ENCODE results near the gene MRPL38.

The MRPL38 gene

DNA sequence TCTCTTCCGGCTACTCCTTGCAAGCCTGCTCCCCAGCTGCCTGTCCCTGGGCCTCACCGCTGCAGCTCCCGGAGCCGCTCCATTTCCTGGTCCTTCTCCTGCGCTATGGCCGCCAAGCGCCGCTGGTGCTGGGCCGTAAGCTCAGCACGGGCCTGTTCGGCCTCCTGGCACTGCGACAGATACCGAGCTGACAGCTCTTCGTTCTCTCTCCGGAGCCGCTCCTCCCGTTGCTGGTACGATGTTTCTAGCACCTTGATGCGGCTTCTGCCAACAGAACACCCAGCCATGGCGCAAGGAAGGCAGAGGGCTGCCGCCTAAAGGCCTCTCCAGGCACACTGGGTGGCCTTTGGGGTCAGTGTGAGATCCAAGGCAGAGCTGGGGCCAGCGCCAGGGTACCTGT, 14.9 kb upstream of the MRPL38 start:
- DNase-seq (ENCODE audit: low read depth, low spot score) = no peak

DNA sequence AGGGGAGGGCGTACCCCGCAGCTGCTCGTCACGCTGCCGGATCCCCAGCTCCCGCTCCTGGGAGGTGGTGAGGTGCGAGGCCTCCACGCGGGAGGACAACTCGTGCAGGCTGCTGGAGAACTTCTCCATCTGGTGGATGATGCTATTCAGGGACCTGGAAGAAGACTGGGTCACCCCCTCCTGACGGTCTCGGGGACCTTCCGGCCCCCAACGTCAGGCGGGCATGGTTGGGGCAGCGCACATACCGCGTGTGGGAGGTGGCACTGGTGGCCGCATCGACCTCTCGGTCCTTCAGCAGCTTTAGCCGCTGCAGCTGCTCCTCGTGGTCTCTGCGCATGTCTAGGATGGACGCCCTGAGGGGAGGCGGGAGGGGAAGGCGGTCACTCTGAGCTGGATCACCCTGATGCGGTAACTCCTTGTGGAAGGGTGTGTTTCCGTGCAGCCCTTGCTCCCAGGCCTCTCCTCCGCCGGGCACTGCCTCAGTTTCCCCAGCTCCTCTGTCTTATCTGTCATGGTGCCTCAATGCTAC, 13.3 kb upstream of the MRPL38 start:
- no peak for DNase-seq (ENCODE audit: low read depth, low spot score)

DNA sequence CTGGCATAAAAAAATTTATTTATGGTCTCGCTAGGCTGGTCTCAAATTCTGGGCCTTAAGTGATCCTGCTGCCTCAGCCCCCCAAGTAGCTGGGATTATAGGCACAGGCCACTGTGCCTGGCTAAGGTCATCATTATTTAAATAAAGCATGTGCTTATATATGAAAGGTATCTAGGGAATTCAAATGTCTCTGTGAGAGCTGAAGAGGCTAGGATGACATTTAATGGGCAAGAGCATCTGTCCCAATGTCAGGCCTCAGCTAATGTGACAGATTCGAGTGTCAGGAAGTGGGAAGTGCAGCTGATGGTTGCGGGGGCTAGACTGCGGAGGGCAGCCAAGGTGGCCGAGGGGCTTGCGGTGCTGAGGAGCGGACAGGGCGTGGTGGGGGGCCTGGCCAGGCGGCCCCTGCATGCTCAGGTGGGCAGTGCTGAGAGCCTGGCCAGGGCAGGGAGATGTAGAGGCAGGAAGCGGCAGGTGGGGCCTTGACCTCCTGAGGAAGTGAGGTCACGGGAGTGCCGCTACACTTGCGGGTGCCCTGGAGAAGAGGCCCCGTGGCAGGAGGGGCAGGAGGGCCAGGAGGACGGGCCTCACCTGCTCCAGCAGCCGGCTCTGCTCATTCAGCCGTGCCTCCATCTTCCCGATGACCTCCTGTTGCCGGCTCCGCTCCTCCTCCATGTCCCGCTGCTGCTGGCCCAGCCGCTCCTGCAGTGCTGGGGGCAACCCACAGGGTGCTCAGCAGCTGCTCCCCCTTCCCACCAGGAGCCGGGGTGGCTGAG, 12.6 kb upstream of the MRPL38 start:
- DNase-seq (ENCODE audit: low read depth, low spot score) = no peak

DNA sequence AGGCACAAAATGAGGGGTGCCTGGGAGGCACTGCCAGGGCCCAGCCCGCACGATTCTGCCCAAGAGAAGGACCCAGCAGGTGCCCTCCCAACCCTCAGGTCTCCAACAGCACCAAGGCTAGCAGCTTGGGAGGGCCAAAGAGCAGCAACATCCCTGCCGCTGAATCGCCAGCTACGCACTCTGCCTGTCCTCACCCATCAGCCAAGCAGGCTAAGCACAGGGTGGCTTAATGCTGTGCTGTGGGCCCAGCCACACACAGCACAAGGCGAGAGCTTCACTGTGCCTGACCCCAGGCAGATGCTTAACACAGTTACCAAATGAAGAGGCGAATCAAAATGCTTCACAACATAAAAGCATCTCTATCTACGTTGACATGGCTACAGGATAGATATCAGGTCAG, 10.6 kb upstream of the MRPL38 start:
- DNase-seq (ENCODE audit: low read depth, low spot score) = no peak

DNA sequence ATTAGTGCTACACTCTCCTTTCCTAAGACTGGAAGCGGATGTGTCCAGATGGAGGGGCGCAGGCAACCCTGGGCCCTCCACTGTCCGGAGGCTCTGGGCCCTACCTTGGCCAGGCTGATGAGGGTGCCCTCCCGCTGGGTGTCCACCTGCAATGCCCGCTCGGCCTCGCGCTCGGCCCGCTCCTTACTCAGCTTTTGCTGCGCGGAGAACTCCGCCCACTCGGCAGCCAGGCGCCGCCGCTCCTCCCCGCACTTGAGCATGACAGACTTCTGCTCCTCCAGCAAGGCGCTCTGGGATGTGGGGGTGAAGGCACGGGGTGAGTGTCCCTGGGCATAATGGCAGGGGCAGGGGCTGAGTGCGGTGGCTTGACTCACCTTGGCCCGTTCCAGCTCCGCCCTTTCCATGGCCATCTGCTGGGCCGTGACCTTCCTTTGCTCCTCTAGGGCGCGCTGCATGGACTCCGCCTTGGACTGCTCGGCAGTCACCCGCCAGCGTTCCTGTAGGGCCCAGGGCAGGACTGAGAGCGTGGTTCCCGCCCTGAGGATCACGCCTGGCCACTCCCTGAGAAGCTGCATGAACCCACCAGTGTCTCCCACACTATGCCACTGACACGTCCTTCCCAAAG, 10.1 kb upstream of the MRPL38 start:
- no peak for DNase-seq (ENCODE audit: low read depth, low spot score)

DNA sequence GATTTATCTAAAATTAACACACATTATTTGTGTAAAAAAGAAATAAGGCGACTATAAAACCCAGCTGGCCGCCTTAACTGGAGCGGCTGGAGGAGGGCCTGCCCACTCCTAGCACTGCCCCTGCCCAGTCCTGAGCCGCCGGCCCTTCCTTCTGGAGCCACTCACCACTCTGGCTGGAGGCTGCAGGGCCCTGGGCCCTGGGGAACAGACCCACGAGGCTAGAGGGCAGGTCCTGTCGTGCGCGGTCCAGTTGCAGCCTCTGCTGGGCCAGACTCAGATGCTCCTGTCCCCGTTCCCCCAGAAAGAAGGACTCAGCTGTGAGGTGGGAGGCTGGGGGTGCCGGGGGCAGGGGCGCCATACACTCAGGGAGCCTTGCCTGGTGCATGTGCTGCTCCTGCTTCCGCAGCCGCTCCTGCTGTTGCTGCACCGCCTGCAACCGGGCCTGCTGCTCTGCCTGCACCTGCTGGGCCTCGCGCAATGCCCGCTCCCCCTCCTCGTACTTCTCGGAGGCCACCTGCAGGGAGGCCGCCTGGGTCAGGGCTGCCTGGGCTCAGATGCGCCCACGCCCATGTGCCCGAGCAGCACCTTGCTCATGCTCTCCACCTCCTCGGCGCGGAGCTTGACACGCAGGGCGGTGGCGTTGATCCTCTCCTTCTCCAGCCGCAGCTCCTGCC, 9.0 kb upstream of the MRPL38 start:
- DNase-seq (ENCODE audit: low read depth, low spot score) = no peak

DNA sequence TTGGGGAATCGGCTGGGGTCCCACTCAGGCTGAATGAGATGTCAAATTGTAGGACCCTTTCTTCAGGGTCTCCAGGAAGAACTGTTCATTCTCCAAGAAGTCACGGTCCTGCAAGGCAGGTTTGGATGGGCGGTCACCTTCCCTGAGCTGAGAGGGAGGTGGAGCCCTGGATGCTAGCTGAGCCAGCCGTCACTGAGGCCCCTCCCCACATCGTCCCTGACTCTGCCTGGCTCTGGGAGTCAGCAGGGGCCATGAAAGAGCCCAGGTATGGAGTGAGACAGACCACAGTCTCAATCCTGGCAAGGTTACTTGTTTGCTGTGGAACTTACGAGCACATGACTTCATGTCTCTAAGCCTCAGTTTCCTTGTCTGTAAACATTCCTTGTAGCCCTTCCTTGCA, 6.0 kb upstream of the MRPL38 start:
- no peak for DNase-seq (ENCODE audit: low read depth, low spot score)

DNA sequence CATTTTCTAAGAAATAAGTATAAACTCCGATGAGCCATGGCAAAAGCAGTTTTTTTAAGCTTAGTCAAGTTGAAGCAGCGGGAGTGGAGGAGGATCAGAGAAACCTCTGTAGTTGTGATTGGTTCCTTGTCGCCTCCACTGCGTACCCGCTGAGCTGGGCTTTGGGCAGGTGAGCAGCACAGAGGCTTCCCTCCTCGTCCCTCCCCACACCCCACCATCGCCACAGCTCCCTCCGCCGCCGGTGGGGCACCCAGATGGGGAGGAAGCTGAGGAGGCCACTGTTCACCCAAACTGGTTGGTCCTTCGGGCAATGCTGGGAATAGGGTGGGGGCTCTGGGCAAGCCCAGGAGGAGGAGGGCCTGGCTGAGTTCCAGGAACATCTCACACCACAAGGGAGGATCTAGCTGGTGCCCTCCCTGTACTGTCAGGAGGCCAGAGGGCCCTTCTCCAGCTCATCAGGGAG, 5.2 kb upstream of the MRPL38 start:
- DNase-seq (ENCODE audit: low read depth, low spot score) = no peak

DNA sequence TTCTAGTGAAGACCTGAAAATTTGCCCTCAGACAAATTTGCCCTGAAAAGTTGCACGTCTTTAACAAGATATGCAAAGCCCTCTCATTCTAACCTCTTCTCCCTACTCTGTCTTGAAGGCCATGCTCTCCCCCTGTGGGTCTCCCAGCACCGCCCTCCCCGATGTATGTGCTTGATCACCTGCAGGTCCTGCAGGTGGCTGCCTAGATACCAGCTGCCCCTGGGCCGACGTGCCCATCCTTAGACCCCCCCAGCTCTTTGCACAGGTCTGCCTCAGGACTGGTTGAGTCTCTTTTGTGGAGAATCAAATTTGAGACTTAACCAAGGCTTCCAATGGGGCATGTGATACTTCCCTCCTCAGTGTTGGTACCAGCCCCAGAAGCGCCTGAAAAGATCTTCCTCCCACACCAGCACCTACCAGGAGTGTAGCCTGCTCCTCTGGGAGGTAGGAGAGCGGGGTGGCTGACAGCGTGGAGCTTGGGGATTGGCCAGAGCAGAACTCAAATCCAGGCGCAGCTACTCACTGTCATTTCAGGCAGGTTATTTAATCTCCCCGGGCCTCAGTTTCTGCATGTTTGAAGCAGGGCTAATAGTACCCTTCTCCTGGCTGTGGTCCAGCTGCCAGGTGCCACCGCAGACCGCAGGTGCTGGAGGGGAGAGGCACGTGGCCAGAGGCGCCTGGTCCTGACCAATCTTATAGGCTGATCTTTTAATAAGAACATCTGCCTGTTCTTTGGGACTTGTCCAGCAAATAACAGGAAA, 4.5 kb upstream of the MRPL38 start:
- no peak for DNase-seq (ENCODE audit: low read depth, low spot score)

DNA sequence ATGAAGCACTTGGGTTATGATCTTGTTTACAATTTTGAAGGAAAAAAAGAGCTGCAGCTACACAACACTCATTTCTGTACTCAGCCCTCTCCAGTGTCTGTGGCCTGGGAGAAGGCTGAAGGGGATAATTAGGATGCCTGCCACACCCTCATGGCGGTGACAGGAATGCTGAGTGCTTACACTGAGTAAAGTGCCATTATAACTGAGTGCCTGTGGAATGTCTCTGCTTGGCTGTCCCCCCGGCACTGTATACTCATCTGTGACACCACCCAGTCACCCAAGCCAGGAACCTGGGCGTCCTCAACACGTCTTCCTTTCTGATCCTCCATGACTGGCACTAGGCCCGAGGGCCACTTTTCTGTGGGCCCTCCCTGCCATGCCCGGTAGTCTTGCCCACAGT, 3.5 kb upstream of the MRPL38 start:
- DNase-seq (ENCODE audit: low read depth, low spot score) = no peak

DNA sequence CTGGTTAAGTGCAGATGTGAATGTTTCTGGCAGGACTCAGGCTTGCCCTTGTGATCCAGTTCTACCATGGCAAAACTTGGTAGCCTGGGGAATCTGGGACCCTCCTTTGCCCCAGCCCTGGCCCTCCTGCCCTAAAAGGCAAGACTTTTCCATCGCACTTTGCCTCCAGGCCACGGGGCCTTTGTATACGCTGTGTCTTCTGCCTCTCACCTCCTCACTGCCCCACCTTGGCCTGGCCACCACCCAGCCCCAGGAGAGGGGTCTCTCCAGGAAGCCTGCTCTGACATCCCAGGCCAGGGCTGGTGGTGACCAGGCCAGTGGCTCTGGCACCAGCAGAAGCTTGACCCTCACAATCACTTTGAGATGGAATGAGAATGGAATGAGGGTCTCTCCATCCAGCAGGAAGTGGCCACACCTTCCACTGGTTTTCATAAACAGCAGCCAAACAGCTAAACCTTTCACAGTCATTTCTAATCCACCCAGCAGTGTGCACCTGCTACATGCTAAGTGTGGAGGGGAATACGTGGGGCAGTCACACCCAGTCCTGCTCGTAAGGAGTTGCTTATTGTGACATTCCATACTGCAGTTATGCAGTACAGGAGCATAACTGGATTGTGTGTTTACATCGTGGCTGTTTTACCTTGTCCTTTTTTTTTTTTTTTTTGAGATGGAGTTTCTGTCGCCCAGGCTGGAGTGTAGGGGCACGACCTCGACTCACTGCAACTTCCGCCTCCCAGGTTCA, 1.6 kb upstream of the MRPL38 start:
- DNase-seq (ENCODE audit: low read depth, low spot score) = no peak

DNA sequence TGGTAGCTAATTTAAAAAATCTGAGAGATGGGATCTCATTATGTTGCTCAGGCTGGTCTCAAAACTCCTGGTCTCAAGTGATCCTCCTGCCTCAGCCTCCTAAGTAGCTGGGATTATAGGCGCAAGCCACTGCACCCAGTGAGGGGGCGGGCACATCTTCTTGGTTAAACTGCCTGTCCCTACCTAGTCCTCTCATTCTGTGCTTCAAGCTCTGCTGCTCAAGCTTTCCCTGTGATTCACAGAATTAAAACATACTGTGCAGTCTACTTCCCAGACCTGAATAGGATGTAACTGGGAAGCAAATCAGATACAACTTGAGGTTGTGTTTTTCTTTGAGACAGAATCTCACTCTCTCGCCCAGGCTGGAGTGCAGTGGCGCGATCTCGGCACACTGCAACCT, 2.3 kb downstream of the MRPL38 start:
- no peak for DNase-seq (ENCODE audit: low read depth, low spot score)

DNA sequence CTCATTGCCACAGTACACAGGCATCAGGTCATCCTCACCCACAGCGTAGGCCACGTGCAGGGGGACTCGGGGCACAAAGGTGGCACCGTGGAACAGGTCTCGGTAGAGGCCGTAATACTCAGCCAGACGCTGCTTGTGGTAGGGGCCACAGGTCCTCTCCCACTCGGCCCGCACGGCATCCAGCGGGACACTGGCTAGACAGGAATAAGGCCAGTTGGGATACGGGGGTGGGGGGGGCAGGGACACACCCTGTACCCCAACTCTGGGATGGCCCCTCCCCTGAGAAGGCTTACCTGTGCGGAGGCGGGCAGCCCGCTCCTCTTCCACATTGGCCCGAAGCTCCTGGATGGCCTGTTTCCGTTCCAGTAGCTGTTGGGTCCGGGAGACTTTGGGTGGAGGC, 3.0 kb downstream of the MRPL38 start:
- no peak for DNase-seq (ENCODE audit: low read depth, low spot score)

DNA sequence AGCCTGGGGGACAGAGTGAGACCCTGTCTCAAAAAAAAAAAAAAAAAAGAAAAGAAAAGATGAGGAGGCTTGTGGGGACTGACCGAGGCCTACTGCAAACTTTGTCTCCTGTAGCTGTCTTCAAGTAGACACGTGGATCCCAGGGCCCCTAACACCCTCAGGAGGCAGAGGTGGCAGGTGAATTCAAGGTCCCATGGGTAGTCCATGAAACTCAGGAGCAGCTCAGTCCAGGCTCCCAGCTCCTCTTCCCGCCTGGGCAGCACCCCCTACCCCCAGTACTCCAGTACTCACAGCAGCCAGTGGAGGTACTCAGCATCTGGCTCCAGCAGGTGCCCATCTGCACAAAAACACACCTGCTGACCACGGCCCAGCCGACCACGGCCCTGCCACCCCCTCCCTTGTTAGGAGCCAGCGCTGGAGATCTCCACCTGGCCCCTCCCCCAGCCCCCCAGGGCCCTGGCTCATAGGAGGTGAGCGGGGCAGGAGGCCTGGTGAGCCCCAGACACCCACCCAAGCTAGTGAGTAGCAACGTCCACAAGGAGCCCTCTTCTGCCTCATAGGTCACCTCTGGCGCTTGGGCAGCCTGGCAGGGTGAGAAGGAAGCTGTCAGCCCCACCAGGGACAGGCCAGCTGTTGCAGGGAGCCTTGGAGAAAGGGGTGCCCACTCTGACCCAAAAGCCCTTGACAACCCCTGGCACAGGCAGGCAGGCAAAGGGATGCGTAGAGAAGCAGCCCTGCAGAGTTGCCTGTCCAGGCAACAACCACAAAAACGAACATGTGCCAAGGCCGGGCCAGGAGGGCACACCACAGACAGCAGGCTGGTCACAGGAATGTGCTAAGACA, 3.8 kb downstream of the MRPL38 start:
- no peak for DNase-seq (ENCODE audit: low read depth, low spot score)

DNA sequence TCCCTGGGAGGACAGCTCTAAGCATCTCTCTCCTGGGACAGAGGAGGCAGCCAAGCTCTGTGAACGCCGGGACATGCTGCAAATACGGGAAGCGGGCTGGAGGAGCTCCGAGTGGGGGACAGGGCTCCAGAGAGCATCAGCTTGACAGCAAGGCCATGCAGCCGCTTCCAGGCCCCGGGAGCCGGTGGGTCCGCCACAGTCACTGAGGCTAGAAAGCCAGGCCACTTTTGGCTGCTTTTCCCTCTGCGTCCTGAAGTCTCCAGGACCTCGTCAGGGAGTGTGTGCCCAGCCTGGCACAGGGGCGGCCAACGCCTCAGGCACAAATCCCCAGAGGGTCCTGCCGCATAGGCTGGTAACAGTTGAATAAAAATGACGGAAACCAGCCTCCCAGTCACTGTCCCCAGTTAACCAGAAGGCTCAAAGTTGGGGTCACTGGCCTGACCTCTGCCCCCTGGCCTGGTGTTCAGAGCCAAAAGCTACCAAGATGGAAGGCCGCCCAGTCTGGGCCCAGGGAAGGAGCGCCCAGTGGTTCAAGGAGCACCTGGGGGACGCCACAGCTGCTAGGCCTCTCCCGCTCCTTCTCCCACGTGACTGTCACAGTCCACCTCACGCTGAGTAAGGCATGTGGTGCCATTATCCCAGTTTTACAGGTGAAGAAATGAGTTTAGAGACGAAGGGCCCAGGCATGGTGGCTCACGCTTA, 4.8 kb downstream of the MRPL38 start:
- no peak for DNase-seq (ENCODE audit: low read depth, low spot score)

DNA sequence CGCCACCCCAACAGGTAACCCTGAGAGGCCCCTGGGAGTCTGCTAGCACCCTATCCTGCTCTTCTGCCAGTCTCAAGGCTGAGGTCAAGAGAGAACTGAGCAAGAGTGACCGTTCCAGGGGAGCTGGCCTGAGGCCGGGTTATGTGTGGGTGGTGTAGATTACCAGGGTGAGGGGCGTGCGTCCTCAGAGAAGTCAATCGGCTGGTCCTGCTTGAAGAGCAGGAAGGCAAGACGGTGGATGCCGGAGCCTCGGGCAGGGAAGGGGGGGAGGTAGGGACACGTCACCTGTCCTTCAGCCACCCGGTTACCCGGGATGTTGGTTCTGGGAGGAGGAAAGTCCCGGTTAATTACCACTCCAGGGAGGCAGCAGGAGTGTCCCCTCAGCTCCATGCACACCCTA, 5.3 kb downstream of the MRPL38 start:
- DNase-seq (ENCODE audit: low read depth, low spot score) = no peak

DNA sequence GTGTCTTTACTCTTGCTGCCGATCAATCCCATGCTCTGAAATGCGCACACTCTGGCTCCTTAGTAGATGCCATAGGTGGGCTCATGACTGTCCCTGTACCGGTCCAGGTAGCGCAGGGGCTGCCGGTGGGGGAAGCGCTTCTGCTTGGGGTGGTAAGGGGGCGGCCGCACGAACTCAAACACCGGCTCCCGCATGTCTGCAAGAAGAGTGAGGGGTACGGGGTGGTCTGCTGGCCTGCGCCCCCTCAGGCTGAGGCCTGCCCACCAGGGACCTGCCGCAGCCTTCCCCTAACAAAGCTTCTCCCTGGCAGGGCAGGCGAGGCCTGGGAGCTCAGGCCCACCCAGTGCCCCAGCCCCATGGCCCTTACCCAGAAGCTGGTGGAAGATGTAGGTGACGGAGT, 5.9 kb downstream of the MRPL38 start:
- DNase-seq (ENCODE audit: low read depth, low spot score) = no peak

DNA sequence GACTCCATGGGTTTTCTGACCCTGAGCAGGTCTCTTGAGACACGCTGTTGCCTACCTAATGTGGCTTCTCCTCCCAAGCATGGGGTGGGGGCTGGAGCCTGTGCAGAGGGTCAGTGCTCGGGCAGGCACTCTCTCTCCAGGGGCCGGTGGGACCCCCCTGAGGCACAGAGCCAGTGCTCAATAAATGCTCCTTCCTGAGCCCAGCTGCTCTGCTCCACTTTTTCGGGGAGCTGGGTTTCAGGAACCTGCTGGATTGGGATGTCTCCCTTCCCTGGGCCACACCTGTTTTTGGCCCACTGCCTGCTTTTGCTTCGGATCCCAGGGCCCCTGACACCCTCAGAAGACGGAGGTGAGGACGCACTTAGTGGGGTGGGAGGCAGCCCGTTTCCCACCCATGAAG, 6.6 kb downstream of the MRPL38 start:
- no peak for DNase-seq (ENCODE audit: low read depth, low spot score)

DNA sequence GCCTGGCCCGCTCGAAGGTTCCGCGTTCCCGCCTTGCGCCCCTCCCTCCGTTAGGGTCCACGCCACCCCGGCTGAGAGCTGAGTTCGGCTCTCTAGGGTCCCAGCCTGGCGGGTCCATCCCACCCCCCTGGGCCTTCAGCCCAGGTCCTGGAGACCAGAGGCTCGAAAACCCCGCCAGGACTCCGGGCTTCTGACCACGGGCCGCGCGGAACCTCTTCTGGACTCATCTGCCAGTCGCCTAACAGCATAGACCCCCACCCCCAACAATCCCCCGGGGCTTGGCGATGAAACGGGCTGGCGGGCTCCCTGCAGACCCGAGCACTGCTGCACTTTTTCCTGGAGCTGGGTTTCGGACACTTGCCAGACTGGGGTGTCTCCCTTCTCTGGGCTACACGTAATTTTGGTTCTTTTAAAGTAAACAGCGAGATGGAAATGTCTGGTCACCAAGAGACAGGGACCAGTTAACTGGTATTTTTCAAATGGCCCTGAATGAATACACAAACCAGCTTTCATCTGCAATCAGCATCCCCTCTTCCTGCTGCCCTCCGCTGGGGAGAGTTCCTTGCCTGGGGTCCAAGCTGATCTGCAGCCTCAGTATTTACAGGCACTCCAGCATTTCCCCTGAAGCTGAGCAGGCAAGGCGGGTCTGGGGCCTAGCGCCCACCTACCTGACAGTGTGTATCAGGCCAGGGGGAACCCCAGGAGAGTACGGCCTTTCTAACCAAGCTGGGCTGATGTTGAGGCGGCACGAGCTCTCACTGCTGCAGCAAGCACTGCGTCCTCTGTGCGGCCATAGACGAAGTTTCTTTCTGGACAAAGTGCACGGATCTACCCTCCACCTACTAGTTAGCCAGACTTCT, 7.3 kb downstream of the MRPL38 start:
- no peak for DNase-seq (ENCODE audit: low read depth, low spot score)

Measured in iPS DF 19.7 (cell line).